NCI-H2196 (cell line): Measurements from ENCODE around the gene DCK.
"Not testable (repeated sequence)": the region's sequence is repeated elsewhere in the genome, so short reads cannot be mapped to it uniquely, and the experiment has no call there.

Experiments used
- DNase-seq: peaks from one replicate; lab custom pipeline; 2025; ENCODE audit not compliant: unreplicated experiment; lab: John Stamatoyannopoulos, UW

The DCK gene

DNA sequence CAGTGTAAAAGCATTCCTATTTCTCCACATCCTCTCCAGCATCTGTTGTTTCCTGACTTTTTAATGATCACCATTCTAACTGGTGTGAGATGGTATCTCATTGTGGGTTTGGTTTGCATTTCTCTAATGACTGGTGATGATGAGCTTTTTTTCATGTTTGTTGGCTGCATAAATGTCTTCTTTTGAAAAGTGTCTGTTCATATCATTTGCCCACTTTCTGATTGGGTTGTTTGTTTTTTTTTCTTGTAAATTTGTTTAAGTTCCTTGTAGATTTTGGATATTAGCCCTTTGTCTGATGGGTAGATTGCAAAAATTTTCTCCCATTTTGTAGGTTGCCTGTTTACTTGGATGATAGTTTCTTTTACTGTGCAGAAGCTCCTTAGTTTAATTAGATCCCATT, 6.2 kb downstream of the DCK start:
- not testable (repeated sequence) for DNase-seq

DNA sequence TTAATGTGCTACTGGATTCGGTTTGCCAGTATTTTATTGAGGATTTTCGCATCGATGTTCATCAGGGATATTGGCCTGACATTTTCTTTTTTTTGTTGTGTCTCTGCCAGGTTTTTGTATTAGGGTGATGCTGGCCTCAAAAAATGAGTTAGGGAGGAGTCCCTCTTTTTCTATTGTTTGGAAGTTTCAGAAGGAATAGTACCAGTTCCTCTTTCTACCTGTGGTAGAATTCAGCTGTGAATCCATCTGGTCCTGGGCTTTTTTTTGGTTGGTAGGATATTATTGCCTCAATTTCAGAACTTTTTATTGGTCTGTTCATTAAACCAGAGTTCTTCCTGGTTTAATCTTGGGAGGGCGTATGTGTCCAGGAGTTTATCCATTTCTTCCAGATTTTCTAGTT, 7.9 kb downstream of the DCK start:
- not testable (repeated sequence) for DNase-seq

GRCh38 chr4:71004281-71004851, 10.9 kb downstream of the DCK start:
- no peak for DNase-seq

DNA sequence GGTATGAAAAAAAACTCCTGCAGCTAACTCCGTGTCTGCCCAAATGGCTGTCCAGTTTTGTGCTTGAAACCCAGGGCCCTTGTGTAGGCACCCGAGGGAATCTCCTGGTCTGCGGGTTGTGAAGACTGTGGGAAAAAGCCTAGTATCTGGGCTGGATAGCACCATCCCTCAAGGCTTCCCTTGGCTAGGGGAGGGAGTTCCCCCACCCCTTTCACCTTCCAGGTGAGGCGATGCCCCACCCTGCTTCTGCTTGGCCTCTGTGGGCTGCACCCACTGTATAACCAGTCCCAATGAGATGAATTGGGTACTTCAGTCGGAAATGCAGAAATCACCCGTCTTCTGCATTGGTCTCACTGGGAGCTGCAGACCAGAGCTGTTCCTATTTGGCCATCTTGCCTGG, 11.6 kb downstream of the DCK start:
- not testable (repeated sequence) for DNase-seq

- no peak for DNase-seq
These were observed 12.9 kb downstream of the DCK start for GRCh38 chr4:71006203-71006907.

- no peak for DNase-seq
These were observed 14.7 kb downstream of the DCK start for GRCh38 chr4:71008196-71008595.

DNA sequence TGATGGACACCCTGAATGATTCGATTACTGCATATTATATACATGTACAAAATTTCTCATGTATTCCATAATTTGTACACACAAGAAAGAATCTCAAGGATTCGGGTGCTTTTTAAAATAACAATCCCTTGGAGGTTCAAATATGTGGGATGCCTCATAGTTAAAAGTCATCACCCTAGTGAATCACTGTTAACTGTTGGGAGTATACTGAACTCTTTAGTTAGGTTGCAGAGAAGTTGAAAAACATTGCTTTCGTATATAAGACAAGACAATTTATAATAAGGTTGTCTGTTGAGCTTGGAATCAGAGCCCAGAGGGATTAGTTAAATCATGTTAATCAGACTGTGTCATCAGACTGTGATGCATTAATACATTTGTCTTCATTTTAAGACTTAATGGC, 15.6 kb downstream of the DCK start:
- DNase-seq = no peak

GRCh38 chr4:71009890-71010588, 16.6 kb downstream of the DCK start:
- DNase-seq = no peak

DNA sequence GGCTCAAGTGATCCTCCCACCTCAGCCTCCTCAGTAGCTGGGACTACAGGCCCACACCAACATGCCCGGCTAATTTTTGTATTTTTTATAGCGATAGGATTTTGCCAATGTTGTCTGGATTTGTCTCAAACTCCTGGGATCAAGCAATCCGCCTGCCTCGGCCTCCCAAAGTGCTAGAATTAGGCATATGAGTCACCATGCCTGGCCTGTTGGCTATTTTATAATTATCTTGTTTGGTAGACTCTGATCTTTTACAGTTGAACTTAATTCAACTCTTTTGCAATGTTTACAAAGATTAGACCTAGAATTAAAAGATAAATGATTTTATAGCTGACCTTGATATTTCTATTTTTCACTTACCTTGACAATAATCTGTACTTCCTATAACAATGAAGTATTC, 18.0 kb downstream of the DCK start:
- DNase-seq = no peak

DNA sequence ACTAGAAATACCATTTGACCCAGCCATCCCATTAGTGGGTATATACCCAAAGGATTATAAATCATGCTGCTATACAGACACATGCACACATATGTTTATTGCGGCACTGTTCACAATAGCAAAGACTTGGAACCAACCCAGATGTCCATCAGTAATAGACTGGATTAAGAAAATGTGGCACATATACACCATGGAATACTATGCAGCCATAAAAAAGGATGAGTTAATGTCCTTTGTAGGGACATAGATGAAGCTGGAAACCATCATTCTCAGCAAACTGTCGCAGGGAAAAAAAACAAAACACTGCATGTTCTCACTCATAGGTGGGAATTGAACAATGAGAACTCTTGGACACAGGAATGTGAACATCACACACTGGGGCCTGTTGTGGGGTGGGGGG, 23.9 kb downstream of the DCK start:
- not testable (repeated sequence) for DNase-seq

DNA sequence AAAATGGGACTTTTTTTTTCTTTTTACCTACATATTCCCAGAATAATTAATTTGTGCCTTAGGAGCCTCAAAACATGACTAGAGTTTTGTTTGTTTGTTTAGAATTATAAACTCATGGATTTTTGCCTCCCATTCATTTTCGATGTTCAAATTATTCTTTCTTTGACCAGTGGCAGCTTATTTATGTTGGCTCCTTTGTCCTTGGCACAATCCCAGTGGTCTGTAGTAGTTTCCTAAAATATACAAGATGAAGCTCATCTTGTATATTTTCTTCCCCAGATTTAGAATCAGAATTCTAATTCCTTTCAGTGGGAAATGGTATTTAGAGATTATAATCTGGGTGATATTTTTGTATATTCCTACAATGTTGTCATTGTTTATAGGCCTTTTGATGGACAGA, 27.2 kb downstream of the DCK start:
- no peak for DNase-seq

DNA sequence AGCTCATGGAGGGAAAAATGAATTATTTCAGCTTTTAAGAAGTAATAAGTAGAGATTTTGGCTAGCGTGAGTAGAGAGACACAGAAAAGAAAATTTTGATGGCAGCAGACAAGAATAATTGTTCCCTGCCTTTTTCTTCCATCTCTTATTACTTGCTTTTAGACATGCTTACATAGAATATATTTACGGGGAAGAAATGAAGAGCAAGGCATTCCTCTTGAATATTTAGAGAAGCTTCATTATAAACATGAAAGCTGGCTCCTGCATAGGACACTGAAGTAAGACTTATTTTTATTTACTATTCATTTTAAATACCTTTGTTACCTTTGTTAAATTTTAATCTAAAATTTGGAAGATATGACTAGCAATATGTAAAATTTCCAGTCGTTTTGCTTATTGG, 32.2 kb downstream of the DCK start:
- no peak for DNase-seq

GRCh38 chr4:71026086-71026485, 32.6 kb downstream of the DCK start:
- DNase-seq = peak; percentile 17

- no peak for DNase-seq
These were observed 34.2 kb downstream of the DCK start for GRCh38 chr4:71027611-71028010.

GRCh38 chr4:71029504-71029903, 36.1 kb downstream of the DCK start:
- DNase-seq = no peak

DNA sequence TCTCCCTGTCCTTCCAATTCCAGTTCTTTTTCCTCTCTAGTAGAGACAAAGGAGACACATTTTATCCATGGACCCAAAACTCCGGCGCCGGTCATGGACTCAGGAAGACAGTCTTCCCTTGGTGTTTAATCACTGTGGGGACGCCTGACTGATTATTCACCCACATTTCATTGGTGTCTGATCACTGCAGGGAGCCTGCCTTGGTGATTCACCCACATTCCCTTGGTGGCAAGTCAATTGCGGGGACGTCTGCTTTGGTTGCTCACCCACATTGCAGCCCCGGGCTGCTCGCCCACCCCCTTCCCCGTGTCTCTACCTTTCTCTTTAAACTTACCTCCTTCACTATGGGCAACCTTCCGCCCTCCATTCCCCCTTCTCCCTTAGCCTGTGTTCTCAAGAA, 38.7 kb downstream of the DCK start:
- DNase-seq = not testable (repeated sequence)

DNA sequence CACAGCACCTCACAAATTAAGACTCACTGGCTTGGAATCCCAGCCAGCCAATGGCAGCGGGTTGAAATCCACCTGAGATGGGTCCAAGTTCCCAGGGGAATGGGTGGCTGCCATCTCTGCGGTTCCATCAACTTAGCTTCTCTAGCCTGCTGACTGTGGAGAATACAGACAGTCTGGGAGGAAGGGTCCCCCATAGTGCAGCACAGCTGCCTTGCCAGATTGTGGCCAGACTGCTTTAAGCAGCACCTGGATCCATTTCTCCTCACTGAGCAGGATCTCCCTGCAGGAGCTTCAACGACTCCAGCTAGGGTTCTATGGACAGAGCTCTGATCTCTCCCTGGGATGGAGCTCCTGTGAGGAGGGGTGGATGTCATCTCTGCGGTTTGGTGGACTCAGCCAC, 51.8 kb downstream of the DCK start:
- DNase-seq = no peak

DNA sequence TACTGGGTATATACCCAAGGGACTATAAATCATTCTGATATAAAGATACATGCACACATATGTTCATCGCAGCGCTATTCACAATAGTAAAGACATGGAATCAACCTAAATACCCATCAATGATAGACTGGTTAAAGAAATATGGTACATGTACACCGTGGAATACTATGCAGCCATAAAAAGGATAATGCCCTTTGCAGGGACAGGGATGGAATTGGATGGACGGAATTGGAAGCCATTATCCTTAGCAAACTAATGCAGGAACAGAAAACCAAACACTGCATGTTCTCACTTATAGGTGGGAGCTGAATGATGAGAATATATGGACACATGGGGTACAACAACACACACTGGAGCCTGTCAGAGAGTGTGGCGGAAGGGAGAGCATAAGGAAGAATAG, 55.9 kb downstream of the DCK start:
- DNase-seq = no peak

- DNase-seq = no peak
These were observed 57.4 kb downstream of the DCK start for GRCh38 chr4:71050809-71051208.

- DNase-seq = no peak
These were observed 58.6 kb downstream of the DCK start for GRCh38 chr4:71052034-71052433.

DNA sequence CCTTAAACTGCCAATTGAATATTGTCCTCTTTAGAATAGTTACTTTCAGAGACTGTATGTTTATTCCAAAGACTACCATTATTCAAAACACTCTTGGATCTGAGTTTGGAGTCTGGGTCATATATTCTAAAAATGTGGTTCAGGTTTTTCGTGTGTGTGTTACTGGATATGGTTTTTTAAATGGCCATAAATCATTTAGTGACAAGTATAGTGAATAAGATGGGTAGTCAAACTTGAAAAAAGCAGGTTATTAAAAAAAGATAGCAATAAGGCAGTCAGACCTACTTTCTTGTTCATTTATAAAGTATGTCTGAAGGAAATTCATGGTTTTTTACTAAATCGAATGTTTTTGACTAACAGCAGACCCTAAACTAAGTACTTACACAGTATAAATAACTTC, 59.3 kb downstream of the DCK start:
- no peak for DNase-seq

DNA sequence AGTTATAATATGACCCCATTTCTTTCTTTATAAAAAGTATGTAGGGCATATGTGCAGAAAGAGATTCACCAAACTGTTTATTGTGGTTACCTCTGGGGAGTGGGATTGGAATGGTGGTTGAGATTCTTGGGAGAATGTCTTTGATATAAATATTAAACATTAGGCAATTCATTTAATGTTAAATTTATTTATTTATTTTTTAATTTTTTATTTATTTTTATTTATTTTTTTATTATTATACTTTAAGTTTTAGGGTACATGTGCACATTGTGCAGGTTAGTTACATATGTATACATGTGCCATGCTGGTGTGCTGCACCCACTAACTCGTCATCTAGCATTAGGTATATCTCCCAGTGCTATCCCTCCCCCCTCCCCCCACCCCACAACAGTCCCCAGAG, 60.2 kb downstream of the DCK start:
- DNase-seq = not testable (repeated sequence)
